Activated CD8-positive, alpha-beta T cell treated with anti-CD3 and anti-CD28 coated beads for 36 hours (primary cell): Measurements from ENCODE around the gene SAXO2. TPM values are rescaled to one million over a fixed set of nuclear protein-coding genes. Genes with fewer than 3 reads are reported as not detected.
"Not testable (repeated sequence)": the region's sequence is repeated elsewhere in the genome, so short reads cannot be mapped to it uniquely, and the experiment has no call there.

Experiments
- ATAC-seq: fragments of 200-7000 bp; cut with Tn5 transposase; one replicate; pipeline ENCODE4 v1.10.0; 2021; ENCODE audit warnings: mild to moderate bottlenecking, moderate library complexity
- CTCF ChIA-PET: fragments of 350-600 bp; sonication (Branson Sonifier 250); formaldehyde crosslinking; loops from one replicate; lab custom pipeline; 2021; ENCODE audit warnings: antibody characterized with exemption; lab: Charles Lee
- POLR2A ChIA-PET: fragments of 350-600 bp; sonication (Branson Sonifier 250); formaldehyde crosslinking; loops from one replicate; lab custom pipeline; 2021; ENCODE audit warnings: antibody characterized with exemption; lab: Charles Lee
- DNase-seq: peaks from one replicate; pipeline ENCODE4 v3.0.0-alpha.2; 2020
- H3K27ac Mint-ChIP-seq: one replicate; pipeline ENCODE4 v1.8.0; 2021; ENCODE audit warnings: mild to moderate bottlenecking, mixed read lengths
- H3K27me3 Mint-ChIP-seq: one replicate; pipeline ENCODE4 v1.8.0; 2021; ENCODE audit warnings: mixed read lengths
- H3K36me3 Mint-ChIP-seq: one replicate; pipeline ENCODE4 v1.8.0; 2021; ENCODE audit warnings: low read depth, mixed read lengths
- H3K4me1 Mint-ChIP-seq: one replicate; pipeline ENCODE4 v1.8.0; 2021; ENCODE audit warnings: low read depth, mixed read lengths
- H3K4me3 Mint-ChIP-seq: one replicate; pipeline ENCODE4 v1.8.0; 2021; ENCODE audit warnings: mild to moderate bottlenecking, moderate library complexity, mixed read lengths
- H3K9me3 Mint-ChIP-seq: one replicate; pipeline ENCODE4 v1.8.0; 2021; ENCODE audit warnings: mixed read lengths
- CTCF ChIP-seq: fragments of 200-600 bp; IDR thresholded peaks from one replicate; pipeline ENCODE4 v1.8.0; 2022; ENCODE audit warnings: antibody characterized with exemption, mild to moderate bottlenecking
- intact Hi-C: fragments of 100-400 bp; cut with micrococcal nuclease; formaldehyde crosslinking; loops from one replicate; pipeline ENCODE4 v1.10.0; 2022
- total RNA-seq, 2 experiments: library from RNA; stranded (reverse); gene quantifications; one replicate each; pipeline ENCODE4 v1.2.3, GENCODE V29; 2021

Gene SAXO2
- total RNA-seq, 2 experiments from 2014 or later, result 1.1 to 2.8 TPM

GRCh38 chr15:82231842-82232241, 30.8 kb upstream of the SAXO2 start:
- no peaks in the 10 kb centered on the region for H3K9me3 Mint-ChIP-seq
- intact Hi-C loops, result no loop called here
- H3K27me3 Mint-ChIP-seq, result no peaks in the 10 kb centered on the region
- no peak for DNase-seq
- H3K27ac Mint-ChIP-seq, result no peak overlapping the region
- no peak overlapping the region for H3K4me3 Mint-ChIP-seq
- ChIA-PET CTCF (no interaction called here), POLR2A (interaction anchor here (0.6 kb wide), 1 partner anchor 1450 kb away, joined by 3 read pairs; no protein-coding TSS in a partner anchor)
- no peak for TF ChIP-seq CTCF
- ATAC-seq, result no peak
- peaks cover 2% of the 10 kb centered on the region for H3K4me1 Mint-ChIP-seq
- H3K36me3 Mint-ChIP-seq, result peaks cover 19% of the 10 kb centered on the region

- DNase-seq, H3K27ac Mint-ChIP-seq, ATAC-seq, H3K9me3 Mint-ChIP-seq, POLR2A ChIA-PET, H3K4me3 Mint-ChIP-seq, intact Hi-C loops, CTCF ChIA-PET, H3K27me3 Mint-ChIP-seq, H3K4me1 Mint-ChIP-seq: not testable (repeated sequence)
- peaks cover 23% of the 10 kb centered on the region for H3K36me3 Mint-ChIP-seq
These were observed 24.6 kb upstream of the SAXO2 start for GRCh38 chr15:82237944-82238534.

- Mint-ChIP-seq H3K36me3 (peaks cover 25% of the 10 kb centered on the region), H3K4me1 (peaks cover 5% of the 10 kb centered on the region), H3K27me3 (no peaks in the 10 kb centered on the region), H3K9me3 (no peaks in the 10 kb centered on the region), H3K4me3 (no peak overlapping the region), H3K27ac (no peak overlapping the region)
- CTCF ChIA-PET, result no interaction called here
- TF ChIP-seq CTCF, result no peak
- ATAC-seq (no peak), DNase-seq (no peak)
- intact Hi-C loops, result no loop called here
- POLR2A ChIA-PET, result no interaction called here
These were observed 22.8 kb upstream of the SAXO2 start for GRCh38 chr15:82239685-82240391.

GRCh38 chr15:82241836-82242499, 20.6 kb upstream of the SAXO2 start:
- H3K4me3 Mint-ChIP-seq, H3K4me1 Mint-ChIP-seq, H3K27ac Mint-ChIP-seq, ATAC-seq, DNase-seq, H3K9me3 Mint-ChIP-seq, intact Hi-C loops, POLR2A ChIA-PET, CTCF ChIA-PET, H3K27me3 Mint-ChIP-seq: not testable (repeated sequence)
- peaks cover 23% of the 10 kb centered on the region for H3K36me3 Mint-ChIP-seq

GRCh38 chr15:82243644-82244043, 19.0 kb upstream of the SAXO2 start:
- H3K9me3 Mint-ChIP-seq, POLR2A ChIA-PET, ATAC-seq, intact Hi-C loops, H3K4me3 Mint-ChIP-seq, H3K4me1 Mint-ChIP-seq, DNase-seq, H3K27ac Mint-ChIP-seq, H3K27me3 Mint-ChIP-seq, CTCF ChIA-PET: not testable (repeated sequence)
- H3K36me3 Mint-ChIP-seq, result peaks cover 22% of the 10 kb centered on the region

GRCh38 chr15:82245956-82246355, 16.7 kb upstream of the SAXO2 start:
- H3K27ac Mint-ChIP-seq, H3K9me3 Mint-ChIP-seq, POLR2A ChIA-PET, ATAC-seq, intact Hi-C loops, H3K4me1 Mint-ChIP-seq, H3K27me3 Mint-ChIP-seq, DNase-seq, CTCF ChIA-PET, H3K4me3 Mint-ChIP-seq: not testable (repeated sequence)
- H3K36me3 Mint-ChIP-seq, result peaks cover 11% of the 10 kb centered on the region

GRCh38 chr15:82248261-82248660, 14.4 kb upstream of the SAXO2 start:
- H3K4me1 Mint-ChIP-seq, intact Hi-C loops, H3K9me3 Mint-ChIP-seq, POLR2A ChIA-PET, H3K27me3 Mint-ChIP-seq, DNase-seq, H3K4me3 Mint-ChIP-seq, H3K27ac Mint-ChIP-seq, CTCF ChIA-PET, ATAC-seq: not testable (repeated sequence)
- H3K36me3 Mint-ChIP-seq, result peaks cover 16% of the 10 kb centered on the region

GRCh38 chr15:82261566-82262421, 824 bp upstream of the SAXO2 start:
- POLR2A ChIA-PET, H3K9me3 Mint-ChIP-seq, H3K27me3 Mint-ChIP-seq: not testable (repeated sequence)
- peak overlapping the region; percentile 91 for H3K27ac Mint-ChIP-seq
- CTCF ChIA-PET, result interaction anchor here (1.2 kb wide), 1 partner anchor 269 kb away, joined by 4 read pairs; no protein-coding TSS in a partner anchor
- peak overlapping the region; percentile 87 for H3K4me3 Mint-ChIP-seq
- H3K4me1 Mint-ChIP-seq, result peaks cover 27% of the 10 kb centered on the region
- intact Hi-C loops, result loop anchor here (10.0 kb wide), 1 partner anchor 73 kb away; no protein-coding TSS in a partner anchor
- H3K36me3 Mint-ChIP-seq, result peaks cover 14% of the 10 kb centered on the region
- ATAC-seq (peak; percentile 45), DNase-seq (peak; percentile 71)
